B cell (primary cell): Measurements from ENCODE around the gene UNC5A. TPM values are rescaled to one million over a fixed set of nuclear protein-coding genes. Genes with fewer than 3 reads are reported as not detected.

Source experiments
- ATAC-seq: fragments of 200-7000 bp; cut with Tn5 transposase; one replicate; pipeline ENCODE4 v1.10.0; 2021; ENCODE audit warnings: low read depth, mild to moderate bottlenecking, moderate number of reproducible peaks, moderate library complexity
- CTCF ChIA-PET: fragments of 350-600 bp; sonication (Branson Sonifier 250); formaldehyde crosslinking; loops from one replicate; lab custom pipeline; 2021; ENCODE audit warnings: antibody characterized with exemption, inconsistent platforms; lab: Charles Lee
- POLR2A ChIA-PET: fragments of 350-600 bp; sonication (Branson Sonifier 250); formaldehyde crosslinking; loops from one replicate; lab custom pipeline; 2021; ENCODE audit warnings: antibody characterized with exemption; lab: Charles Lee
- DNase-seq: peaks from one replicate; pipeline ENCODE4 v3.0.0; 2013
- H2AFZ ChIP-seq: 2 replicates; pipeline ENCODE4 v1.6.1; 2012; ENCODE audit warnings: mild to moderate bottlenecking, low read depth, low read length; ENCODE audit not compliant: insufficient read depth, poor library complexity, severe bottlenecking
- H3K27ac ChIP-seq, 2 donors: 1 replicate in 1 of 2; 2 replicates in 1 of 2; pipeline ENCODE4 v1.5.1; 2012 to 2013; ENCODE audit warnings: low read length in 2 of 2, mild to moderate bottlenecking in 2 of 2, moderate library complexity in 1 of 2
- H3K27me3 ChIP-seq, 4 experiments: fragments of 200-600 bp in 1 of 4; sonication (generic) in 1 of 4; replicated peaks in 1 of 4; 1 replicate in 2 of 4; 2 replicates in 2 of 4; pipeline versions ENCODE4 v1.6.1 to v1.7.0; 2013 to 2016; ENCODE audit warnings: low read length in 3 of 4, mild to moderate bottlenecking in 2 of 4, mixed read lengths in 1 of 4, moderate library complexity in 1 of 4; ENCODE audit not compliant: insufficient read depth in 4 of 4, control insufficient read depth in 3 of 4; ENCODE audit errors: control extremely low read depth in 1 of 4
- H3K36me3 ChIP-seq, 2 experiments: replicated peaks in 1 of 2; 1 replicate in 1 of 2; 2 replicates in 1 of 2; pipeline versions ENCODE4 v1.6.1 to v1.7.1; 2013; ENCODE audit warnings: low read length in 1 of 2; ENCODE audit not compliant: insufficient read depth in 2 of 2, control insufficient read depth in 1 of 2; ENCODE audit errors: control extremely low read depth in 1 of 2, extremely low read depth in 1 of 2
- H3K4me1 ChIP-seq, 2 donors: fragments of 200-600 bp in 1 of 2; sonication (generic) in 1 of 2; 1 replicate in 1 of 2; 2 replicates in 1 of 2; pipeline versions ENCODE4 v1.5.1 to v1.6.1; 2013 to 2017; ENCODE audit warnings: low read length in 2 of 2; ENCODE audit not compliant: control insufficient read depth in 2 of 2, insufficient read depth in 2 of 2
- H3K4me2 ChIP-seq: replicated peaks from 2 replicates; pipeline ENCODE3; 2012; ENCODE audit warnings: mild to moderate bottlenecking, low read depth, low read length; ENCODE audit not compliant: poor library complexity, severe bottlenecking
- H3K4me3 ChIP-seq, 5 experiments: fragments of 200-600 bp in 1 of 5; sonication (generic) in 1 of 5; 1 replicate in 3 of 5; 2 replicates in 2 of 5; pipeline versions ENCODE4 v1.5.1 to v1.7.0; 2011 to 2016; ENCODE audit warnings: low read length in 4 of 5, mild to moderate bottlenecking in 4 of 5, low read depth in 2 of 5, control low read depth in 1 of 5, moderate library complexity in 1 of 5; ENCODE audit not compliant: insufficient read depth in 1 of 5; ENCODE audit errors: control extremely low read depth in 1 of 5, extremely low read depth in 1 of 5
- H3K79me2 ChIP-seq: fragments of 200-600 bp; sonication (generic); one replicate; pipeline ENCODE4 v1.6.0; 2016; ENCODE audit warnings: low read length; ENCODE audit not compliant: control insufficient read depth, insufficient read depth
- H3K9ac ChIP-seq: fragments of 200-600 bp; sonication (generic); 2 replicates; pipeline ENCODE4 v1.6.1; 2017; ENCODE audit warnings: mild to moderate bottlenecking, low read length, moderate library complexity
- H3K9me3 ChIP-seq, 3 donors: one replicate each; pipeline versions ENCODE4 v1.6.1 to v1.7.1; 2013; ENCODE audit warnings: low read length in 2 of 3; ENCODE audit not compliant: control insufficient read depth in 2 of 3, insufficient read depth in 1 of 3; ENCODE audit errors: control extremely low read depth in 1 of 3
- H4K20me1 ChIP-seq: 2 replicates; pipeline ENCODE4 v1.6.0; 2012; ENCODE audit warnings: mild to moderate bottlenecking, low read length; ENCODE audit not compliant: insufficient read depth, control insufficient read depth, poor library complexity, severe bottlenecking
- H3K27ac Mint-ChIP-seq: one replicate; pipeline ENCODE4 v1.8.0; 2021; ENCODE audit warnings: mixed read lengths
- H3K27me3 Mint-ChIP-seq: one replicate; pipeline ENCODE4 v1.8.0; 2021; ENCODE audit warnings: mixed read lengths
- H3K4me1 Mint-ChIP-seq: one replicate; pipeline ENCODE4 v1.8.0; 2021; ENCODE audit warnings: mixed read lengths
- H3K4me3 Mint-ChIP-seq: one replicate; pipeline ENCODE4 v1.8.0; 2021; ENCODE audit warnings: mixed read lengths
- H3K9me3 Mint-ChIP-seq: one replicate; pipeline ENCODE4 v1.8.0; 2022; ENCODE audit warnings: mixed read lengths; ENCODE audit not compliant: insufficient read depth
- CTCF ChIP-seq: fragments of 200-600 bp; IDR thresholded peaks from one replicate; pipeline ENCODE4 v1.8.0; 2022; ENCODE audit warnings: antibody characterized with exemption, mild to moderate bottlenecking
- EZH2 ChIP-seq: IDR thresholded peaks from 2 replicates; pipeline ENCODE4 v1.6.1; 2012; ENCODE audit warnings: borderline replicate concordance, low read depth, mild to moderate bottlenecking, moderate library complexity, low read length; ENCODE audit not compliant: insufficient read depth, poor library complexity, severe bottlenecking
- WGBS: methylation state at CpG from one replicate; pipeline ENCODE4 v1.1.5; 2013; ENCODE audit warnings: missing lambda C conversion rate; ENCODE audit not compliant: insufficient coverage; 5-methylcytosine and 5-hydroxymethylcytosine counted together
- intact Hi-C: fragments of 100-400 bp; cut with micrococcal nuclease; formaldehyde crosslinking; loops from one replicate; pipeline ENCODE4 v1.10.0; 2022
- polyA plus RNA-seq: library from polyadenylated mRNA; depleted of rRNA; stranded (reverse); fragments of >200 nt; gene quantifications from 2 replicates; pipeline ENCODE4 v1.2.3, GENCODE V29; 2012
- total RNA-seq, 2 donors: library from RNA; stranded (reverse); fragments of 120-200 nt in 1 of 2; gene quantifications; 1 replicate in 1 of 2; 2 replicates in 1 of 2; pipeline versions ENCODE4 v1.2.3 to v1.2.4, GENCODE V29; 2013 to 2022

Gene UNC5A
- total and polyA plus RNA-seq, 2 donors (not counting 1 experiment from before 2014, with no cell fraction given) = not detected

GRCh38 chr5:176793736-176794135 is 16.6 kb upstream of the UNC5A start:
- H3K36me3 ChIP-seq = no peaks in the 10 kb centered on the region
- no peak overlapping the region for H3K27ac ChIP-seq
- intact Hi-C loops = no loop called here
- H4K20me1 ChIP-seq = no peaks in the 10 kb centered on the region
- no peak overlapping the region for H3K27ac Mint-ChIP-seq
- no peaks in the 10 kb centered on the region for H3K9me3 Mint-ChIP-seq
- H3K27me3 ChIP-seq = peaks cover 0 to 23% (median 5%) of the 10 kb centered on the region in 4 experiments
- TF ChIP-seq EZH2 = no peak
- no peaks in the 10 kb centered on the region for H3K4me1 Mint-ChIP-seq
- H3K4me2 ChIP-seq = no peak overlapping the region
- peaks cover 62% of the 10 kb centered on the region for H3K27me3 Mint-ChIP-seq
- H3K79me2 ChIP-seq = no peaks in the 10 kb centered on the region
- H3K4me3 Mint-ChIP-seq = no peak overlapping the region
- ChIA-PET POLR2A (no interaction called here), CTCF (no interaction called here)
- no peak overlapping the region for H2AFZ ChIP-seq
- H3K9ac ChIP-seq = no peak overlapping the region
- H3K4me3 ChIP-seq = no peak overlapping the region
- no peaks in the 10 kb centered on the region for H3K4me1 ChIP-seq
- no peaks in the 10 kb centered on the region for H3K9me3 ChIP-seq
- no peak for DNase-seq
- ATAC-seq = no peak
- 80% methylated on average over 7 of the region's 8 CpGs for WGBS

GRCh38 chr5:176794509-176794908 is 15.8 kb upstream of the UNC5A start:
- Histone ChIP-seq H3K36me3 (no peaks in the 10 kb centered on the region), H3K9ac (no peak overlapping the region), H3K27me3 (peaks cover 0 to 23% (median 5%) of the 10 kb centered on the region in 4 experiments), H3K4me3 (no peak overlapping the region), H3K4me1 (no peaks in the 10 kb centered on the region), H4K20me1 (no peaks in the 10 kb centered on the region), H3K9me3 (no peaks in the 10 kb centered on the region), H3K79me2 (no peaks in the 10 kb centered on the region), H2AFZ (no peak overlapping the region), H3K4me2 (no peak overlapping the region), H3K27ac (no peak overlapping the region)
- TF ChIP-seq CTCF = no peak
- TF ChIP-seq EZH2 = no peak
- intact Hi-C loops = no loop called here
- WGBS = 93% methylated on average over 6 of the region's 6 CpGs
- H3K4me3 Mint-ChIP-seq = no peak overlapping the region
- ChIA-PET CTCF (no interaction called here), POLR2A (no interaction called here)
- DNase-seq = no peak
- ATAC-seq = no peak
- no peaks in the 10 kb centered on the region for H3K9me3 Mint-ChIP-seq
- H3K4me1 Mint-ChIP-seq = no peaks in the 10 kb centered on the region
- no peak overlapping the region for H3K27ac Mint-ChIP-seq
- H3K27me3 Mint-ChIP-seq = peaks cover 55% of the 10 kb centered on the region
